ENCODE measurements around the gene UNC5B. TPM values are rescaled to one million over a fixed set of nuclear protein-coding genes. Genes with fewer than 3 reads are reported as not detected.
A peak's percentile ranks its signal among the peaks of the same experiment; 100 is the strongest.

The UNC5B gene
- total and polyA plus RNA-seq, 11 donors, result 4.8 to 22.8 (median 10.1) TPM

DNA sequence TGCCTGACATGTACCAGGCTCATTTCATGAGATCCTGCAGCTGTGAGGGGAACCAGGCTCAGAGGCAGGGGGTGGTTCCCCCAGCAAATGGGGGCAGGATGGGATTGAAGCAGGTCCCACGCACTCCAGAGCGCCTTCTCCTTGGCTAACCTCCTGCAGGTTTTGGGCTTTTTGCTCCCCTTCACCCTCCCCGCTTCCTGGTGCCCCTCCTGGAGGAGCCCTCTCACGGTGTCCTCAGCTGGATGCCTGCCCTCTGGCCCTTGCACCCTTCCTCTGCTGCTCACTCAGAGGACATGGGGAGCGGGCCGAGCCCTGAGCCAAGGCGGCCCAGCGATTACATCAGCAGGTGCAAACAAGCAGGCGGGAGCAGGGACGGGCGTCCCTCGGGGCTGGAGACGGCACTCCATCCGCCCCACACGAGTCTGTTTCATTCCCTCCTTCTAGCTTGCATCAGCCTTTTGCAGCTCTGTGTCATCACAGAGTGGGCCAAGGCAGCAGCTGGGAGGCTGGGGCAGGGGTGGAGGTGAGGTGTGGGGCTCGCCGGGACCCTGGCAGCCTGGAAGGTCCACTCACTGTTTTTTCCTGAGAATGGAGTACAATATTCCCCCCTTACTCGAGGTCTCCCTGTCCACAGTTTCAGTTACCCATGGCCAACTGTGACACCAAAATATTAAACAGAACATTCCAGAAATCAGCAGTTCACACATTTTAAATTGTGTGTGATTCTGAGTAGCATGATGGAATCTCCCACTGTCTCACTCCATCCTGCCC lies 54.0 kb downstream of the UNC5B start:
- ATAC-seq (peak in 3 of 4 donors; percentile 1 to 57 (median 21)), DNase-seq (peak in 4 of 5 donors; percentile 52 to 81 (median 74))
- H3K36me3 ChIP-seq, result no peaks in the 10 kb centered on the region
- peaks cover 6 to 97% (median 76%) of the 10 kb centered on the region in 12 donors for H3K4me1 ChIP-seq
- WGBS, 4 donors, result 62 to 73% (median 64%) methylated on average over 18 of the region's 18 CpGs
- intact Hi-C loops (cut with DNase I), result loop anchor here in 7 of 10 donors (2.0 to 10.0 kb wide), 6 partner anchors 34 to 364 kb away; partner anchors contain the start of gene UNC5B (in 2 of the 7)
- H3K9me3 ChIP-seq, result no peaks in the 10 kb centered on the region
- H3K4me3 ChIP-seq, result no peak overlapping the region
- peak overlapping the region in 8 of 12 donors; percentile 14 to 66 (median 35) for H3K27ac ChIP-seq
- H3K27me3 ChIP-seq, result no peaks in the 10 kb centered on the region
- TF ChIP-seq, protein P1, sequence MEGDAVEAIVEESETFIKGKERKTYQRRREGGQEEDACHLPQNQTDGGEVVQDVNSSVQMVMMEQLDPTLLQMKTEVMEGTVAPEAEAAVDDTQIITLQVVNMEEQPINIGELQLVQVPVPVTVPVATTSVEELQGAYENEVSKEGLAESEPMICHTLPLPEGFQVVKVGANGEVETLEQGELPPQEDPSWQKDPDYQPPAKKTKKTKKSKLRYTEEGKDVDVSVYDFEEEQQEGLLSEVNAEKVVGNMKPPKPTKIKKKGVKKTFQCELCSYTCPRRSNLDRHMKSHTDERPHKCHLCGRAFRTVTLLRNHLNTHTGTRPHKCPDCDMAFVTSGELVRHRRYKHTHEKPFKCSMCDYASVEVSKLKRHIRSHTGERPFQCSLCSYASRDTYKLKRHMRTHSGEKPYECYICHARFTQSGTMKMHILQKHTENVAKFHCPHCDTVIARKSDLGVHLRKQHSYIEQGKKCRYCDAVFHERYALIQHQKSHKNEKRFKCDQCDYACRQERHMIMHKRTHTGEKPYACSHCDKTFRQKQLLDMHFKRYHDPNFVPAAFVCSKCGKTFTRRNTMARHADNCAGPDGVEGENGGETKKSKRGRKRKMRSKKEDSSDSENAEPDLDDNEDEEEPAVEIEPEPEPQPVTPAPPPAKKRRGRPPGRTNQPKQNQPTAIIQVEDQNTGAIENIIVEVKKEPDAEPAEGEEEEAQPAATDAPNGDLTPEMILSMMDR (IDR thresholded peaks at IDR 0.05), result no peak
- no peak for TF ChIP-seq POLR2A (IDR thresholded peaks at IDR 0.05)

DNA sequence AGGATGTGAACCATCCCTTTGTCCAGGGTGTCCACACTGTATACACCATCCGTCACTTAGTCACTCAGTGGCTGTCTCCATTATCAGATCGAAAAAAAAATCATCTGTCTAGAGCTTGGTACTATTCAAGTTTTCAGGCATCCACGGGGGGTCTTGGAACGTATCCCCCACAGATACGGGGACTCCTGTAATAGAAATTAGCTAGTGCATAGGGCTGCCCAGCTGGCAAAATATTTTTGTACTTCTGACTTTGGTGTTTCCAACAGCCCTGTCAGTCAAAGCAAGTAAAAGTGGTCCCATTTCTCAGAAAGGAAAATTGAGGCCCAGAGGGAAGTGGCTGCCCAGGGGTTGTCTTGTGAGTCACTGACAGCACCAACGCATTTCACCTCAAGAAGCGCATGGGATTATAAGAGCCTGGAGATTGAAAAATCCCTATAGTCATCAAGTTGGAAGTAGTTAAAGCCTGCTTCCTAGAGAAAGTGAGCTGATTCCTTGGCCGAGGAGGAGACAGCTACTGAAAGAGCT lies 54.6 kb downstream of the UNC5B start:
- peaks cover 6 to 97% (median 76%) of the 10 kb centered on the region in 12 donors for H3K4me1 ChIP-seq
- intact Hi-C loops (cut with DNase I), result loop anchor here in 7 of 10 donors (2.0 to 10.0 kb wide), 6 partner anchors 35 to 365 kb away; partner anchors contain the start of gene UNC5B (in 2 of the 7)

DNA sequence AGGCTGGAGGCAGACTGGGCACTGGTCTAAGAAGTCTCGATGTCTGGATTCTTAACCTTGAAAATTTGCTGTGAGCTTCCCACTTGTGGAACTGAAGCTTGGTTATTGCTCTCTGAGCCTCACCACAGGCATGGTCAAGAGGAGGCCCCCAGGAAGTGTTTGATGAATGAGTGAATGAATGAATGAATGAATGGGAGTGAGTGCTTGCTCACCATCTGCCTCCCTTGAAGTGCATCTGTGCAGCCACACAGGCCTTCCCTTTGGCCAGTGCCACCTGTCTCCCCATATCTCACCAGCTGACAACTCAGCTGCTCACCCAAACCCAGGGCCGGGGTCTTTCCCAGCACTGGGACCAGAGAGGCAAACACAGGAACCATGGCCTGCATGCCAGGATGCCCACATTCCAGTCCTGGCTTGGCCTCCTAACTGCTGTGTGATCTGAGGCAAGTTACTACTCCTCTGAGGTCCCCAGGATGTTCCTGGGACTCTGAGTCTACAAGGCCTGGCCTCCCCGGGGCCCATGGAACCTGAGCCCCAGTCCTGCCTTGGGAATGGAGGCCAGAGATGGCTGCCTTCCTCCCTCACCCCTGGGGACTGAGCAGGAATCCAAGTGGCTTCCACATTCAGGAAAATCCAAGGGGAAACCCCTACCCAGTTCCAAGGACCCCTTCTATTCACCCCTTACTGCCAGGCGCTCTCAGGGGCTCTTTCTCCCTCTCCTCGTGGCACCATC lies 55.3 kb downstream of the UNC5B start:
- DNase-seq (peak in 2 of 5 donors; percentile 25 to 63), ATAC-seq (no peak)
- no peak for TF ChIP-seq POLR2A (IDR thresholded peaks at IDR 0.05)
- TF ChIP-seq, protein P1 (IDR thresholded peaks at IDR 0.05), result no peak
- no peaks in the 10 kb centered on the region for H3K9me3 ChIP-seq
- no peaks in the 10 kb centered on the region for H3K36me3 ChIP-seq
- no peak overlapping the region for H3K4me3 ChIP-seq
- 95 to 97% (median 95%) methylated on average over 4 to 5 of the region's 5 CpGs for WGBS, 4 donors
- no peaks in the 10 kb centered on the region for H3K27me3 ChIP-seq
- peak overlapping the region in 11 of 12 donors; percentile 55 to 89 (median 78) for H3K27ac ChIP-seq
- intact Hi-C loops (cut with DNase I), result loop anchor here in 9 of 10 donors (2.0 to 10.0 kb wide), 7 partner anchors 35 to 365 kb away; partner anchors contain the start of gene UNC5B (in 8 of the 9)
- H3K4me1 ChIP-seq, result peaks cover 2 to 97% (median 79%) of the 10 kb centered on the region in 12 donors

More for the DNA sequence above, 54.6 kb downstream of the UNC5B start:
- ATAC-seq (no peak), DNase-seq (peak in 1 of 5 donors; percentile 20)
- Histone ChIP-seq H3K36me3 (no peaks in the 10 kb centered on the region), H3K4me3 (no peak overlapping the region), H3K9me3 (no peaks in the 10 kb centered on the region), H3K27me3 (no peaks in the 10 kb centered on the region), H3K27ac (peak overlapping the region in 7 of 12 donors; percentile 12 to 89 (median 49))
- no peak for TF ChIP-seq POLR2A (IDR thresholded peaks at IDR 0.05)
- TF ChIP-seq, protein P1 (IDR thresholded peaks at IDR 0.05), result no peak
- 92 to 93% (median 92%) methylated on average over 8 of the region's 8 CpGs for WGBS, 4 donors
